HEK293 (cell line): Measurements from ENCODE around the gene CIB4.

Experiments used
- CTCF ChIA-PET: fragments of 350-600 bp; formaldehyde crosslinking; extraction: SDS; loops from one replicate; lab custom pipeline; 2021; ENCODE audit warnings: antibody characterized with exemption; lab: Yijun Ruan, JAX
- POLR2A ChIA-PET: fragments of 300-600 bp; formaldehyde crosslinking; extraction: SDS; loops from one replicate; lab custom pipeline; 2020; ENCODE audit warnings: antibody characterized with exemption, inconsistent platforms; lab: Yijun Ruan, JAX
- H3K27ac ChIP-seq: fragments of 200-500 bp; sonication (Bioruptor generic); 2 replicates; pipeline ENCODE4 v1.5.1; 2014; ENCODE audit warnings: low read depth, low read length, control low read depth, inconsistent platforms; ENCODE audit errors: extremely low read depth
- H3K36me3 ChIP-seq, 2 experiments: fragments of 200-500 bp in 1 of 2; sonication (Bioruptor generic) in 1 of 2; 1 replicate in 1 of 2; 2 replicates in 1 of 2; pipeline ENCODE4 v1.5.1; 2014 to 2017; ENCODE audit warnings: inconsistent platforms in 2 of 2, low read length in 2 of 2; ENCODE audit not compliant: control insufficient read depth in 2 of 2, insufficient read depth in 1 of 2
- H3K4me1 ChIP-seq: fragments of 200-500 bp; sonication (Bioruptor generic); 2 replicates; pipeline ENCODE4 v1.5.1; 2014; ENCODE audit warnings: mild to moderate bottlenecking, low read length, inconsistent platforms; ENCODE audit not compliant: control insufficient read depth, insufficient read depth
- H3K4me3 ChIP-seq: 2 replicates; pipeline ENCODE4 v1.5.1; 2011; ENCODE audit warnings: low read depth, mild to moderate bottlenecking, control low read depth, low read length, moderate library complexity
- H3K9me3 ChIP-seq: fragments of 200-500 bp; sonication (Bioruptor generic); 2 replicates; pipeline ENCODE4 v1.5.1; 2014; ENCODE audit warnings: low read depth, low read length, inconsistent platforms; ENCODE audit not compliant: control insufficient read depth, insufficient read depth
- AEBP2 ChIP-seq: fragments of 450-650 bp; formaldehyde crosslinking; IDR thresholded peaks from 2 replicates; pipeline ENCODE4 v1.5.1; 2016; ENCODE audit warnings: missing biosample characterization, missing genetic modification characterization, borderline replicate concordance
- GFI1B ChIP-seq: fragments of 450-650 bp; formaldehyde crosslinking; IDR thresholded peaks from 2 replicates; pipeline ENCODE4 v1.5.1; 2016; ENCODE audit warnings: missing biosample characterization, missing genetic modification characterization
- INSM2 ChIP-seq: fragments of 450-650 bp; formaldehyde crosslinking; IDR thresholded peaks from 2 replicates; pipeline ENCODE4 v1.5.1; 2016; ENCODE audit warnings: missing biosample characterization, missing genetic modification characterization
- KLF17 ChIP-seq: fragments of 450-650 bp; formaldehyde crosslinking; IDR thresholded peaks from 2 replicates; pipeline ENCODE4 v1.5.1; 2016; ENCODE audit warnings: missing biosample characterization, missing genetic modification characterization
- SP7 ChIP-seq: fragments of 450-650 bp; formaldehyde crosslinking; IDR thresholded peaks from 2 replicates; pipeline ENCODE4 v1.5.1; 2016; ENCODE audit warnings: missing biosample characterization, missing genetic modification characterization
- ZFP41 ChIP-seq: fragments of 450-650 bp; formaldehyde crosslinking; IDR thresholded peaks from 2 replicates; pipeline ENCODE4 v1.5.1; 2016; ENCODE audit warnings: missing biosample characterization, missing genetic modification characterization, borderline replicate concordance
- ZNF26 ChIP-seq: fragments of 450-650 bp; formaldehyde crosslinking; IDR thresholded peaks from 2 replicates; pipeline ENCODE4 v1.5.1; 2016; ENCODE audit warnings: missing biosample characterization, missing genetic modification characterization
- ZNF280D ChIP-seq: fragments of 450-650 bp; formaldehyde crosslinking; IDR thresholded peaks from 2 replicates; pipeline ENCODE4 v1.5.1; 2016; ENCODE audit warnings: missing biosample characterization, missing genetic modification characterization
- ZNF302 ChIP-seq: fragments of 450-650 bp; formaldehyde crosslinking; IDR thresholded peaks from 2 replicates; pipeline ENCODE4 v1.5.1; 2016; ENCODE audit warnings: missing biosample characterization, missing genetic modification characterization, low read depth
- ZNF311 ChIP-seq: fragments of 450-650 bp; formaldehyde crosslinking; IDR thresholded peaks from 2 replicates; pipeline ENCODE4 v1.5.1; 2017; ENCODE audit warnings: missing biosample characterization, missing genetic modification characterization, borderline replicate concordance
- ZNF350 ChIP-seq: fragments of 450-650 bp; formaldehyde crosslinking; IDR thresholded peaks from 2 replicates; pipeline ENCODE4 v1.5.0; 2017; ENCODE audit warnings: missing biosample characterization, mild to moderate bottlenecking, missing genetic modification characterization
- ZNF354C ChIP-seq: fragments of 450-650 bp; formaldehyde crosslinking; IDR thresholded peaks from 2 replicates; pipeline ENCODE4 v1.5.1; 2016; ENCODE audit warnings: missing biosample characterization, missing genetic modification characterization, low read depth, borderline replicate concordance
- ZNF513 ChIP-seq: fragments of 450-650 bp; IDR thresholded peaks from 2 replicates; pipeline ENCODE4 v1.5.1; 2018; ENCODE audit warnings: missing biosample characterization, missing genetic modification characterization
- ZNF544 ChIP-seq: fragments of 450-650 bp; formaldehyde crosslinking; IDR thresholded peaks from 2 replicates; pipeline ENCODE4 v1.5.0; 2017; ENCODE audit warnings: missing biosample characterization, missing genetic modification characterization
- ZNF621 ChIP-seq: fragments of 450-650 bp; formaldehyde crosslinking; IDR thresholded peaks from 2 replicates; pipeline ENCODE4 v1.5.1; 2017; ENCODE audit warnings: missing biosample characterization, missing genetic modification characterization
- ZNF776 ChIP-seq: fragments of 450-650 bp; formaldehyde crosslinking; IDR thresholded peaks from 2 replicates; pipeline ENCODE4 v1.5.0; 2017; ENCODE audit warnings: missing biosample characterization, missing genetic modification characterization, borderline replicate concordance
- ZNF843 ChIP-seq: fragments of 450-650 bp; formaldehyde crosslinking; IDR thresholded peaks from 2 replicates; pipeline ENCODE4 v1.5.1; 2016; ENCODE audit warnings: missing biosample characterization, missing genetic modification characterization
- ZSCAN23 ChIP-seq: fragments of 450-650 bp; formaldehyde crosslinking; IDR thresholded peaks from 2 replicates; pipeline ENCODE4 v1.5.1; 2016; ENCODE audit warnings: missing biosample characterization, missing genetic modification characterization

The CIB4 gene

GRCh38 chr2:26621469-26622199 is 19.5 kb downstream of the CIB4 start (continued):
- TF ChIP-seq ZNF26 (tag by site-specific recombination) (no peak), ZNF350 (tag by site-specific recombination) (no peak), ZSCAN23 (tag by site-specific recombination) (no peak)

GRCh38 chr2:26620031-26620605 is 21.0 kb downstream of the CIB4 start:
- CTCF ChIA-PET: interaction anchor here (0.8 to 1.2 kb wide), 2 partner anchors 14 to 15 kb away, joined by 3 to 9 read pairs; no protein-coding TSS in a partner anchor
- TF ChIP-seq KLF17 (tag by site-specific recombination) (no peak), SP7 (no peak), ZNF354C (no peak), ZNF311 (tag by site-specific recombination) (no peak), ZNF280D (tag by site-specific recombination) (no peak), ZNF843 (tag by site-specific recombination) (no peak), AEBP2 (tag by site-specific recombination) (no peak), ZFP41 (no peak), ZNF302 (tag by site-specific recombination) (no peak), ZNF513 (tag by site-specific recombination) (no peak), ZNF621 (tag by site-specific recombination) (no peak), ZNF544 (no peak), ZNF776 (tag by site-specific recombination) (no peak), INSM2 (no peak), GFI1B (no peak)
- TF ChIP-seq, all 188 proteins: peak for 0
- POLR2A ChIA-PET: no interaction called here

More at GRCh38 chr2:26620031-26620605, 21.0 kb downstream of the CIB4 start:
- Histone ChIP-seq H3K36me3 (no peaks in the 10 kb centered on the region), H3K9me3 (no peaks in the 10 kb centered on the region), H3K4me1 (no peaks in the 10 kb centered on the region), H3K27ac (no peak overlapping the region), H3K4me3 (no peak overlapping the region)
